Fibroblast of lung (primary cell): ENCODE results near the gene ACTR8.

Experiments used
- EZH2 ChIP-seq: IDR thresholded peaks from 2 replicates; pipeline ENCODE4 v1.5.1; 2012; ENCODE audit warnings: low read length, control low read depth, mild to moderate bottlenecking; ENCODE audit errors: missing control alignments
- TF ChIP-seq, protein P1 (sequence below), 2 donors: IDR thresholded peaks in 1 of 2; conservative IDR thresholded peaks in 1 of 2; 1 replicate in 1 of 2; 2 replicates in 1 of 2; pipeline ENCODE4 v1.5.1; 2011 to 2012; ENCODE audit warnings: low read length in 2 of 2, control low read depth in 1 of 2, inconsistent platforms in 1 of 2, low read depth in 1 of 2, mild to moderate bottlenecking in 1 of 2

DNA sequence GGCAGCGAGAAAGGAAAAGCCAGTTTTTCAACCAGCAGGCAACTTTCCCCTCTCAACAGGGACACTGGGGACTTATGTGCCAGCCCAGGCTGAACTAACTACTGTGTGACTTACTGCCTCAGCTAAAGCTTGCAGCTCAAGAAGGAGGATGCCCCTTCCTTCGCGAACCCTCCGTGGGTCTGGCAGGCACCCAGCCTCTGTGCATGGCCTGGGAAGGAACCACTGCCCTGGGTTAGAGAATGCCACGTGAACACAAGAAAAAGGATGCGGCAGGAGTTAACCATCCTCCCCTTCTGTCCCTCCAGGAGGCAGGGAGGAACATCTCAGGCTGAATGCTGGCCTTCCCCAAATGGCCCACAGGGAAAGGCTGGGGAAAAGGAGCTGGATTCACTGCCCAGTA is 64.7 kb downstream of the ACTR8 start:
- TF ChIP-seq, protein P1, sequence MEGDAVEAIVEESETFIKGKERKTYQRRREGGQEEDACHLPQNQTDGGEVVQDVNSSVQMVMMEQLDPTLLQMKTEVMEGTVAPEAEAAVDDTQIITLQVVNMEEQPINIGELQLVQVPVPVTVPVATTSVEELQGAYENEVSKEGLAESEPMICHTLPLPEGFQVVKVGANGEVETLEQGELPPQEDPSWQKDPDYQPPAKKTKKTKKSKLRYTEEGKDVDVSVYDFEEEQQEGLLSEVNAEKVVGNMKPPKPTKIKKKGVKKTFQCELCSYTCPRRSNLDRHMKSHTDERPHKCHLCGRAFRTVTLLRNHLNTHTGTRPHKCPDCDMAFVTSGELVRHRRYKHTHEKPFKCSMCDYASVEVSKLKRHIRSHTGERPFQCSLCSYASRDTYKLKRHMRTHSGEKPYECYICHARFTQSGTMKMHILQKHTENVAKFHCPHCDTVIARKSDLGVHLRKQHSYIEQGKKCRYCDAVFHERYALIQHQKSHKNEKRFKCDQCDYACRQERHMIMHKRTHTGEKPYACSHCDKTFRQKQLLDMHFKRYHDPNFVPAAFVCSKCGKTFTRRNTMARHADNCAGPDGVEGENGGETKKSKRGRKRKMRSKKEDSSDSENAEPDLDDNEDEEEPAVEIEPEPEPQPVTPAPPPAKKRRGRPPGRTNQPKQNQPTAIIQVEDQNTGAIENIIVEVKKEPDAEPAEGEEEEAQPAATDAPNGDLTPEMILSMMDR (conservative IDR thresholded peaks at IDR 0.05 in 1 of 2, IDR thresholded peaks at IDR 0.05 in 1 of 2; ENCODE audit: low read depth in 1 of 2, low read length in 2 of 2) = no peak
- no peak for TF ChIP-seq EZH2
